Right atrium auricular region (tissue), 2 donors: Measurements from ENCODE around the gene TECPR2. TPM values are rescaled to one million over a fixed set of nuclear protein-coding genes. Genes with fewer than 3 reads are reported as not detected.

Source experiments
- DNase-seq: peaks from one replicate; pipeline ENCODE4 v3.0.0-alpha.2; 2019; ENCODE audit warnings: low spot score
- H3K27ac ChIP-seq, 2 donors: fragments of 200-600 bp; sonication (generic); 1 replicate in 1 of 2; 2 replicates in 1 of 2; pipeline ENCODE4 v1.5.1; 2016 to 2019
- H3K27me3 ChIP-seq, 2 donors: fragments of 200-600 bp; sonication (generic); one replicate each; pipeline versions ENCODE4 v1.5.1 to v1.6.0; 2017 to 2019
- H3K36me3 ChIP-seq: fragments of 200-600 bp; sonication (generic); one replicate; pipeline ENCODE4 v1.5.1; 2016
- H3K4me1 ChIP-seq, 2 donors: fragments of 200-600 bp; sonication (generic); one replicate each; pipeline versions ENCODE4 v1.5.1 to v1.6.0; 2017 to 2019
- H3K4me3 ChIP-seq, 2 donors: fragments of 200-600 bp; sonication (generic); 1 replicate in 1 of 2; 2 replicates in 1 of 2; pipeline ENCODE4 v1.5.1; 2017 to 2019; ENCODE audit warnings: mild to moderate bottlenecking in 1 of 2, moderate library complexity in 1 of 2
- H3K9me3 ChIP-seq, 2 donors: fragments of 200-600 bp; sonication (generic); one replicate each; pipeline ENCODE4 v1.5.1; 2019
- total RNA-seq, 2 donors: library from RNA; depleted of rRNA; stranded (reverse); fragments of >200 nt; gene quantifications; one replicate each; pipeline ENCODE4 v1.1.0, GENCODE V29; 2016
- TF ChIP-seq, protein P1 (sequence below), 2 donors: fragments of 200-600 bp; sonication (generic); IDR thresholded peaks; one replicate each; pipeline ENCODE4 v1.5.1; 2019; ENCODE audit warnings: antibody characterized with exemption in 2 of 2

The TECPR2 gene
- total RNA-seq, 2 donors from 2014 or later, result 13.2 to 15.5 TPM

DNA sequence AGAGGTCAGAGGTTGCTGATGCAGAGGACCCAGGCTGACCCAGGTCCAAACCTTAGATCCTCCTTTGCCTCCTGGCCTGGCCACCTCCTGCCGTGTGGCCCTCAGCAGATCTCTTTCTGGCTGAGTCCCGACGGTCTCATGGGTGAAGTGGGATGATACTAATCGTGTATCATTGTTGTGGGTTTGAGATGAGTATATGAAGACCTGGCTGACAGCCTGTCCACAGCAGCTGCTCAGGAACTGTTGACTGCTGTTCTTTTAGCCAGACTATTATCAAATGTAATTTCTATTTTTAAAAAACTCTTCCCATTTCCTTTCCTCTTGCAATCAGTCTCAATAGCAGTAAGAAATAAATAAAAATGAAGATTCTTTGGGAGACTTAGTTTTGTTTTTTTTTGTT, 101.3 kb downstream of the TECPR2 start:
- Histone ChIP-seq H3K4me1 (no peaks in the 10 kb centered on the region), H3K9me3 (no peaks in the 10 kb centered on the region), H3K27me3 (no peaks in the 10 kb centered on the region), H3K27ac (no peak overlapping the region), H3K4me3 (no peak overlapping the region), H3K36me3 (peaks cover 24% of the 10 kb centered on the region)
- TF ChIP-seq, protein P1, sequence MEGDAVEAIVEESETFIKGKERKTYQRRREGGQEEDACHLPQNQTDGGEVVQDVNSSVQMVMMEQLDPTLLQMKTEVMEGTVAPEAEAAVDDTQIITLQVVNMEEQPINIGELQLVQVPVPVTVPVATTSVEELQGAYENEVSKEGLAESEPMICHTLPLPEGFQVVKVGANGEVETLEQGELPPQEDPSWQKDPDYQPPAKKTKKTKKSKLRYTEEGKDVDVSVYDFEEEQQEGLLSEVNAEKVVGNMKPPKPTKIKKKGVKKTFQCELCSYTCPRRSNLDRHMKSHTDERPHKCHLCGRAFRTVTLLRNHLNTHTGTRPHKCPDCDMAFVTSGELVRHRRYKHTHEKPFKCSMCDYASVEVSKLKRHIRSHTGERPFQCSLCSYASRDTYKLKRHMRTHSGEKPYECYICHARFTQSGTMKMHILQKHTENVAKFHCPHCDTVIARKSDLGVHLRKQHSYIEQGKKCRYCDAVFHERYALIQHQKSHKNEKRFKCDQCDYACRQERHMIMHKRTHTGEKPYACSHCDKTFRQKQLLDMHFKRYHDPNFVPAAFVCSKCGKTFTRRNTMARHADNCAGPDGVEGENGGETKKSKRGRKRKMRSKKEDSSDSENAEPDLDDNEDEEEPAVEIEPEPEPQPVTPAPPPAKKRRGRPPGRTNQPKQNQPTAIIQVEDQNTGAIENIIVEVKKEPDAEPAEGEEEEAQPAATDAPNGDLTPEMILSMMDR (IDR thresholded peaks at IDR 0.05), result no peak
- no peak for DNase-seq

DNA sequence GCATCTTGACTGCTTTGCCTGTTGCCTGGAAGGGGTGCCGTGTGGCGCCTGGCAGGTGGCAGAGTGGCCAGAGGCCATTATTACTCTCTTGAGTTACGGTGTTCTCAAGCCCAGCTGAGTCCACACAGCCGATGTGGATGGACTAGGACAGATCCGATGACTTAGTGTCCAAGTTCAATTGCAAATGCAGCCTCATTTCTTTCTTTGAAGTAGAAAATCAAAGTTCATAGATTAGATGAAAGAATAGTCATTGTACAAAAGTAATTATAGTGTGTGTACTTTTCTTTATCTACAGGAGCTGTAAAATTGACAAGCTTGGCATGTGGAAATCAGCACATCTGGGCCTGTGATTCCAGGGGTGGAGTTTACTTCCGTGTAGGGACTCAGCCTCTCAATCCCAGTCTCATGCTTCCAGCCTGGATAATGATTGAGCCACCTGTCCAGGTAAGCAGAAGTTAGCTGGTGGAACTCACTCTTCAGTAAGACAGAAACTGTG, 102.2 kb downstream of the TECPR2 start:
- Histone ChIP-seq H3K27ac (no peak overlapping the region), H3K36me3 (peaks cover 20% of the 10 kb centered on the region), H3K27me3 (no peaks in the 10 kb centered on the region), H3K9me3 (no peaks in the 10 kb centered on the region), H3K4me3 (no peak overlapping the region), H3K4me1 (no peaks in the 10 kb centered on the region)
- DNase-seq, result no peak
- TF ChIP-seq, protein P1 (IDR thresholded peaks at IDR 0.05), result no peak

DNA sequence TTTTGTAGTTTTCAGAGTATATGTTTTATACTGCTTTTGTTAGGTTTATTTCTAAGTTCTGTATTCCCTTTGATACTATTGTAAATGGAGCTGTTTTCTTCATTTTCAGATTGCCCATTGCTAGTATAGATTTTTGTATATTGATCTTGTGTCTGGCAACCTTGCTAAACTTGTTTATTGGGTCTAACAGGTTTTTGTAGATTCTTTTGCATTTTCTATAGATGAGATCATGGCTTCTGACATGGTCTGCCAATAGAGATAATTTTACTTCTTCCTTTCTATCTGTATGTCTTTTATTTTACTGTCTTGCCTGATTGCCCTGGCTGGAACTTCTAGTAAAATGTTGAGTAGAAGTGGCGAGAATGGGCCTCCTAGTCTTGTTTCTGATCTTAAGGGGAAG, 106.5 kb downstream of the TECPR2 start:
- Histone ChIP-seq H3K4me1 (no peaks in the 10 kb centered on the region), H3K9me3 (no peaks in the 10 kb centered on the region), H3K27me3 (no peaks in the 10 kb centered on the region), H3K36me3 (peaks cover 20% of the 10 kb centered on the region), H3K27ac (no peak overlapping the region), H3K4me3 (no peak overlapping the region)
- no peak for DNase-seq
- TF ChIP-seq, protein P1 (IDR thresholded peaks at IDR 0.05), result no peak

DNA sequence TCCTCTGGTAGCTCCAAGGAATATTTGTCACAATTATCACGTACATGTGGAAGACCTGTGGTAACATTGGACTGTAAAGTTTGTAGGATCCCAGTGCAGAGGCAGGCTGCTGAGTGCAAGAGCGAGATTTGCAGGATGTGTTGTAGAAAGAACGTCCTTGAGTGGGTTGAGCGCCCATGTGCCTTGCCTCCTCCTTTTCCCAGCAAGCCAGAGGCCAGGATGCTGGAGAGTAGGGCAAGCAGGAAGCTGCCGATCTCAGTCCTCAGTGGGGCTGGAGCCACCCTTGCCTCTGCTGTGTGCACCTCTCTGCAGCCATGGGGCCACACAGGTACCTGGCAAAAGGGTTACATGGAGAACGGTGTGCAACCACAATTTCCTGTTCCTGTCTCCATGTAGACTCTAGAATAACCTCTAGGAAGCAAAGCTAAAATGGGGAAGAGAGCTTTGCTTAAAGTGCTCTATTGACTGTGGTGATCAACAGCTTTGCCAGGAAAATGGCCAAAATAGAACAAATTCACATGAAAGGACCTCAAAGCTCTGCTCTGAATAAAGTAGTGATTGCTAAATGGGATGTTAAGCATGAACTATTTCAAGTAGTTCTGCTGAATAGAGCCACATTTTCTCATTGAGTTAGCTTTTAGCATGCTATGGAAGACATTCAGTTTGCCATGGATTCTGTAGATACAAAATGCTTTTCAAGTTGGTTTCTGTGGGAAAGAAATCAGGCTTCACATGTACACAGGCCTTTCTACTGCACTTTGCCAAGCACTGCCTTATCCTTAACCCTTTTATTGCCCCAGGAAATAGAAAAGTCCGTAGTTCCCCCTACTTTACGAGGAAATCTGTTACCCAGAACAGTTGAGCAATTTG, 109.4 kb downstream of the TECPR2 start:
- TF ChIP-seq, protein P1 (IDR thresholded peaks at IDR 0.05), result no peak
- DNase-seq, result no peak
- no peak overlapping the region for H3K4me3 ChIP-seq
- H3K27me3 ChIP-seq, result no peaks in the 10 kb centered on the region
- H3K4me1 ChIP-seq, result peaks cover 0 to 8% of the 10 kb centered on the region in 2 donors
- H3K27ac ChIP-seq, result no peak overlapping the region
- H3K36me3 ChIP-seq, result no peaks in the 10 kb centered on the region
- no peaks in the 10 kb centered on the region for H3K9me3 ChIP-seq

DNA sequence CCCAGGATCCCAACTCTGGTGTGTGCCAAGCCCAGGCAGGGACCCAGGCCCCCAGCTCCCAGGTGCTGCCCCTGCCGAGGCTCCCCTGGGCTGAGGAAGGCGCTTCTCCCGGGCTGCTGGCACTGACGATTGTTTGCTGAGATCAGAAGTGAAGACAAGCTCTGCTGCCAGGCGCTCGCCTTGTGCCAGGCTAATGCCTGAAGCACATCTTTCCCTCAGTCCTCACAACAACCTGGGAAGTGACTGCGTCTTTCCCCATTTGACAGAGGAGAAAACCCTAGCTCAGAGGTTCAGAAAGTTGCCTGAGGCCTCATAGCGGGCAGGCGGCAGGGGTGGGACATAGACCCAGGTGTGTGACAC, 110.0 kb downstream of the TECPR2 start:
- DNase-seq, result no peak
- no peak overlapping the region for H3K4me3 ChIP-seq
- H3K36me3 ChIP-seq, result no peaks in the 10 kb centered on the region
- TF ChIP-seq, protein P1 (IDR thresholded peaks at IDR 0.05), result no peak
- no peak overlapping the region for H3K27ac ChIP-seq
- no peaks in the 10 kb centered on the region for H3K27me3 ChIP-seq
- H3K4me1 ChIP-seq, result peaks cover 0 to 8% of the 10 kb centered on the region in 2 donors
- H3K9me3 ChIP-seq, result no peaks in the 10 kb centered on the region
